ENCODE measurements around the gene REC114.
A peak's percentile ranks its signal among the peaks of the same experiment; 100 is the strongest.

REC114 gene

DNA sequence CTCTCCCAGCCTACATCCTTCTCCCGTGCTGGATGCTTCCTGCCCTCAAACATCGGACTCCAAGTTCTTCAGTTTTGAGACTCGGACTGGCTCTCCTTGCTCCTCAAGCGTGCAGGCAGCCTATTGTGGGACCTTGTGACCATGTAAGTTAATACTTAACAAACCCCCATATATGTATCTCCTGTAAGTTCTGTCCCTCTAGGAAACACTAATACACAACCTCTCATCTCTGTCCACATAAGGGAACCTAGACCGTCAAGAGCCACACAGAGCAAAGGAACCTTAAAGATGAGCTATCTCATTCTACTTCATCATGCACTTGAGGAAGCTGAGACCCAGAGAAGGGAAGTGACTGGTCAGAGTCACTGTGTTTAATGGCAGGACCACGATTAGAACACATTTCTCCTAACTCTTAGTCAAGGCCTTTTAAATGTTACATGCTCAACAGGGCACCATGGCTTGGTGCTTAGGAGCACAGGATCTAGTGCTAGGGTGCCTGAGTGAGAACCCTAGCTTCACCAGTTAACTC is 140.0 kb downstream of the REC114 start:
- no peak for DNase-seq

DNA sequence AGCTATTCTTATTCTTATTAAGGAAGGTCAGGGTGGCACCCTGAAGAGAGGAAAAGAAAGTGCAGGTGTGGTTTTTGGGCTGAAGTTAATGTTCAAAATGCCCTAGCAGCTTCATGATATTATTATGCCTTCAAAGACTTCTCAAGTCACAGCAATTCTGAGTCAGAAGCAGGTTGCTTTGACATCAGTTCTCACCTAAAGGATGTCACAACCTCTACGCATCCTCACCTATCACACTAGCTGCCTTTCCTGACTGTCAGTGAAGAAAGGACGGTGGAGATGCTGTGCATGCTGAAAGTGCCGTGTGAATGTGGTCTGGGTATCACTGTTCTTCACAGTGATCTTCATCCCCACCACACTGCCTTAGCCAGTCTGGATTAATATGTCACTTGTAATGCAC is 140.6 kb downstream of the REC114 start:
- DNase-seq: no peak

GRCh38 chr15:73584699-73585420 is 141.9 kb downstream of the REC114 start:
- no peak for DNase-seq

- DNase-seq: no peak
Measured at GRCh38 chr15:73585871-73586654, 143.1 kb downstream of the REC114 start.

GRCh38 chr15:73589766-73590165 is 146.8 kb downstream of the REC114 start:
- no peak for DNase-seq

DNA sequence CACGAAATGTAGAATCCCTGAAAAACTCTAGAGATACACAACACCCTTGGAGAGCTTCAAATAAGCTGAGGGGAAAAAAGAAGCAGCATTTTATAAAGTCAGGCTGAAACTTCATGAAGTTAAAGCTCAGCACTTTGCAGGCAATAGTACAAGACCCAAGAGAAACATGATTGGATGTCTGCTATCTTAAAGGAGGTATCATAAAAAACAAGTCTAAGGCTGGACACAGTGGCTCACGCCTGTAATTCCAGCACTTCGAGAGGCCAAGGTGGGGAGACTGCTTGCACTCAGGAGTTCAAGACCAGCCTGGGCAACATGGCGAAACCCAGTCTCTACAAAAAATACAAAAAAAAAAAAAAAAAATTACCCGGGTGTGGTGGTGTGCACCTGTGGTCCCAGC is 147.3 kb downstream of the REC114 start:
- DNase-seq: no peak

DNA sequence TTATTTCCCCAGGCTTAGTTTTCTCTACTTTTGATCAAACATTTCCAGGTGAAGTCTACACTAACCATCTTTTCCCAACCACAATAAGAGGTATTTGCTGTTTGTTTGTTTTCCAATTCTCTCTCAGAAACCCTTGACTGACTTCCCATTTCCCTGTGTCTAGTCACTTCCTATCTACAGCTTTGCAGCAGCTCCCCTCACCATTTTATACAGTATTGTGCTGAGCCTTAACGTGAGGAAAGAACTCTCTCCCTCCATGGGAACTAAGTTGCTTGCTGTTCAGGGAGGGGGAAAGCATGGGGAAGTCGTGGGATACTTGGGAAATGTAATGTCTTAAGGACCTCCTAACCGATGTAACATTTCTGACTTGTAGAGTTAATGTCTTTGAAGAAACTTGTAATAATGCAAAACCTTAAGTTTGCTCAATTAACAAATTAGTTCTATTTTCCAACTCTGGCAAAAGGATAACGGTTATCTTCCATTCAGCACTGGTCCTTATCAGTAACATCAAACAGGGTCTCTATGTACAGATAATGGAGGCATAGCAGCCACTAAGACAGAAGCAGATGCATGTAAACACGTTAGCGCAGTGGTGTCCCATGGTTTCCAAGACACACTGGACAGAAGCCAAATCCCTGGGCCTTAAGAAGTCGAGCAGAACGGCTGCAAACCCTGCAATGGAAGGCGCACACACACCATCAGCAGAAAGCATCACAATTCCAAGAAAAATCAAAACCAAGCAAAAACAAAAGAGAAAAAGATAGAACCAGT is 150.5 kb downstream of the REC114 start:
- no peak for DNase-seq

DNA sequence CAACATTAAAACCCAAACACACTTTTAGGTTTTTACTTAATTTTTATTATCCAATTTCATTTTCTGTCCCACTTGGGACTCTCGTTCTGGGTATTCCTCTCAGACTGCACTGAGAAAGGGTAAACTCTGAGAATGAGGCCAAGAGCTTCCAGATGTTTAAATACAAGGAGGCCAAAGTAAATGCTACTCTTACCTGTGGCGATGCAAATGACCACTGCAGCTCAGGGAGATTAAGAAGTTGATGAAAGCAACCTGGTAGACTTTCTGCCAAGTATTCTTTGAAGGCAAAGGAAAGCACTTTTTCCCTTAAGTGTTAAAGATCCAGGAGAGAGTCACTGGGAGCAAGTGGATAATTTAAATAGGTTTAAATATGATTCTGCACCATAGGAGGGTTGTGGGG is 151.1 kb downstream of the REC114 start:
- no peak for DNase-seq

- no peak for DNase-seq
Measured at GRCh38 chr15:73596174-73596573, 153.2 kb downstream of the REC114 start.

- no peak for DNase-seq
Measured at GRCh38 chr15:73597036-73597638, 154.2 kb downstream of the REC114 start.

DNA sequence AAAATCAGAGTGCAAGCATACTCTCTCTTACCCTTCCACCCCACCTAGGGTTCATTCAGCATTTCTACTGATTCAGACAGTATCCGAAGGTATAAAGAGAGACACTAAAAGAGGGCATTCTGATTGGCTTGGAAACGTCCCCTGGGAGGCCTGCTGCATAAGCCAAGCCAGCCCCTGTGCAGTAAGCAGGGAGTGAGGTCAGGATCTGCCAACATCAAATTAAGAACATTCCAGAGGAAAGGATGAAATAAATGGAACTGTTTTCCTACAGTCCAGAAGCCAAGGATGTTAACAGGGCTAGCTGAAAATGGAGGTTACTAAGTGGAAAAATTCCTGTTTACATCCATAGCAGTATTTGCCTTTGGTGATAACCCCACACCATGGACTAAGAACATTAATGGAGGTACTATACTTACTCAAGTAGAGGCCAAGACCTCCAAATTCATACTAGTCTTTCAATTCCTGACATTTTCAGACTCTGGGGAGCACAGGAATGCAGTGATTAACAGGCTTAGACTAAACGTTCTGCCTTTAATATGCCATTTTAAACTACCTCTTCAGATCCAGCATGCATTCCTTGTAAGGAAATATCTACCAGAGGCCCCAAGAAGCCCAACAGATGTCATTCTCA is 155.7 kb downstream of the REC114 start:
- no peak for DNase-seq

DNA sequence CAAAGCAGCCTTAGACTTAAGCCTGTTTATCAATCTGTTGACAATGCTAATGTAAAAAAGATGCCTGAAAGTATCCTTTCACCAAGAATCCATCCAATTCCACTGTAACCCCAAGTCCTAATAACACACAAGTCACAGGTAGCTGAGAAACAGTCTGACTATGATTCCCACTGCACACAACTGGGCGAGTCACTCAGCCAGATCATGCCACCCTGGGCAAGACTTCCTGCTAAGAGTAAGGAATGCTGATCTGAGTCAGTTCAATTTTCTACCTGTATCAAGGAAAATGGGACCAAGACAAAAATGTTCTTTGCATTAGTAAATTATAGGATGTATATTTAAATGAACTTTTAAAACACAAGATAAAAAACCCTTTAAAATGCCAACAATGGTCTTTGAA is 157.0 kb downstream of the REC114 start:
- no peak for DNase-seq

GRCh38 chr15:73600413-73601335 is 157.7 kb downstream of the REC114 start:
- no peak for DNase-seq

GRCh38 chr15:73601451-73602445 is 158.8 kb downstream of the REC114 start:
- peak; percentile 19 for DNase-seq

DNA sequence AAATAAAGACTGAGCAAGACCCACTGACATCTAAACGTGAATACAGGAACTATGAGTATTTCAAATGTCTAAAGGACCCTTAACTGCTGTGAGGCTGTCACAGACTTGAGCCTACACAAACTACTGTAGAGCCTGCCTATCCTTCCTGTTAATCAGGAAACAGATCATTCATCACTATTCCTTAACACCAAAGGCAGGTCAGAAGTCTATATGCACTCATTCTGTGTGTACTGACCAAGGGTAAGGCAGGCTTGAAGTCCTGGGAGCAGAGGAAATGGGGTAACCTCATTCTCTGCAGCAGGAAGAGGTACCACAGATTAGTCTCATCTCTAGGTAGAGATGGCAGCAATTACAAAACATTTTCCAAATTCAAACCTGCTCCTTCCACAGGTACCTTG is 159.5 kb downstream of the REC114 start:
- no peak for DNase-seq

DNA sequence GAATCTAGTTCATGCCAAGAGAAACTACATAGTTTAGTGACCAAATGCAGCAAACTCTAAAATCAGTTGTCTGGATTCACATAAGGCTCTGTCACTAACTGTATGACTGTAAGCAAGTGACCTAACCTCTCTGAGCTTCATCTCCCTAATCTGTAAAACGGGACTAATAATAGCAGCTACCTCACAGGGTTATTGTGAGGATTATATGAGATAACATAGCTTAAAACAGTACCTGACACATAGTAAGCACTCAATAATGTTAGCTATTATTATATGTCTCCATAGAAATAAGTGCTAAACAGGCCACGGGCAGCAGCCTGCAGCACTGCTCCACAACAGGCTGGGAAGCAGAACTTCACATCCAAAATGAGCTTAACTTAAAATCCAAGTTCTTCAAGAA is 160.0 kb downstream of the REC114 start:
- DNase-seq: no peak

- no peak for DNase-seq
Measured at GRCh38 chr15:73604477-73604876, 161.5 kb downstream of the REC114 start.

GRCh38 chr15:73605759-73606436 is 162.9 kb downstream of the REC114 start:
- no peak for DNase-seq

DNA sequence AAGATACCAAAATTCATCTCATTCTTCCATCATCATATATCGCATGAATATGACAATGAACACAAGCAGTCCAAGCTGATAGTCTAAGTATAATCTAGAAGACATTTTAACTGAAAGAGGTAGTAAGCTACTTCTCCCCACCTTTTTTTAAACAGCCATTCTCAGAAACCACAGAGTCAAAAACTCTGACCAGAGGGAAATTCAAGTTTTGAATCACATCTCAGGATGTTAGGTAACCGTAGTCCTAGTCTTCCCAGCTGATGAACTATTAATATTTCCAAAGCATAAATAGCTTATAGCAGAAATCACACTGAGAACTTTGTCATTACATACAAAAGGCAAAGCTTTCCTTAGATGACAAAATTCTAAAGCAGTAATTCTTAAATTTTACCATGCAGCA is 164.4 kb downstream of the REC114 start:
- DNase-seq: no peak

Measured in midbrain (tissue), 1 donor.